HG02970 (cell line): ENCODE measurements around the gene OLFML1.

Experiments used
- ATAC-seq: cut with Tn5 transposase; IDR thresholded peaks from one replicate; pipeline ENCODE4 v1.9.1; 2021; ENCODE audit warnings: mild to moderate bottlenecking, moderate library complexity, moderate number of reproducible peaks; ENCODE audit not compliant: unreplicated experiment, low FRiP score

Gene OLFML1

GRCh38 chr11:7485186-7486097, at the start of gene OLFML1:
TSS of gene OLFML1 (plus strand) at chr11:7485506. CDS start at chr11:7485876, 370 bp downstream.
- ATAC-seq, result no peak

- ATAC-seq, result no peak
Observed at GRCh38 chr11:7436146-7436545, 49.2 kb upstream of the OLFML1 start.

GRCh38 chr11:7436657-7437056, 48.6 kb upstream of the OLFML1 start:
- no peak for ATAC-seq

- no peak for ATAC-seq
Observed at GRCh38 chr11:7437696-7438095, 47.6 kb upstream of the OLFML1 start.

- no peak for ATAC-seq
Observed at GRCh38 chr11:7439746-7440320, 45.5 kb upstream of the OLFML1 start.

- peak; percentile 70 for ATAC-seq
Observed at GRCh38 chr11:7442588-7443215, 42.6 kb upstream of the OLFML1 start.

GRCh38 chr11:7444091-7444981, 41.0 kb upstream of the OLFML1 start:
- ATAC-seq, result no peak

- ATAC-seq, result no peak
Observed at GRCh38 chr11:7445564-7445963, 39.7 kb upstream of the OLFML1 start.

- no peak for ATAC-seq
Observed at GRCh38 chr11:7448201-7448600, 37.1 kb upstream of the OLFML1 start.

GRCh38 chr11:7449211-7449840, 36.0 kb upstream of the OLFML1 start:
- ATAC-seq, result no peak

- ATAC-seq, result no peak
Observed at GRCh38 chr11:7449841-7450214, 35.5 kb upstream of the OLFML1 start.

- no peak for ATAC-seq
Observed at GRCh38 chr11:7450836-7451235, 34.5 kb upstream of the OLFML1 start.

- ATAC-seq, result no peak
Observed at GRCh38 chr11:7451520-7451919, 33.8 kb upstream of the OLFML1 start.

GRCh38 chr11:7451952-7452494, 33.3 kb upstream of the OLFML1 start:
- no peak for ATAC-seq

GRCh38 chr11:7454854-7455253, 30.5 kb upstream of the OLFML1 start:
- ATAC-seq, result no peak

GRCh38 chr11:7457211-7457610, 28.1 kb upstream of the OLFML1 start:
- ATAC-seq, result no peak

GRCh38 chr11:7462706-7463105, 22.6 kb upstream of the OLFML1 start:
- ATAC-seq, result no peak

GRCh38 chr11:7467652-7468051, 17.7 kb upstream of the OLFML1 start:
- no peak for ATAC-seq

GRCh38 chr11:7469351-7469865, 15.9 kb upstream of the OLFML1 start:
- ATAC-seq, result no peak

GRCh38 chr11:7471071-7471470, 14.2 kb upstream of the OLFML1 start:
- ATAC-seq, result no peak
